ENCODE data around the gene CDKN2B-AS1.

CDKN2B-AS1 gene

DNA sequence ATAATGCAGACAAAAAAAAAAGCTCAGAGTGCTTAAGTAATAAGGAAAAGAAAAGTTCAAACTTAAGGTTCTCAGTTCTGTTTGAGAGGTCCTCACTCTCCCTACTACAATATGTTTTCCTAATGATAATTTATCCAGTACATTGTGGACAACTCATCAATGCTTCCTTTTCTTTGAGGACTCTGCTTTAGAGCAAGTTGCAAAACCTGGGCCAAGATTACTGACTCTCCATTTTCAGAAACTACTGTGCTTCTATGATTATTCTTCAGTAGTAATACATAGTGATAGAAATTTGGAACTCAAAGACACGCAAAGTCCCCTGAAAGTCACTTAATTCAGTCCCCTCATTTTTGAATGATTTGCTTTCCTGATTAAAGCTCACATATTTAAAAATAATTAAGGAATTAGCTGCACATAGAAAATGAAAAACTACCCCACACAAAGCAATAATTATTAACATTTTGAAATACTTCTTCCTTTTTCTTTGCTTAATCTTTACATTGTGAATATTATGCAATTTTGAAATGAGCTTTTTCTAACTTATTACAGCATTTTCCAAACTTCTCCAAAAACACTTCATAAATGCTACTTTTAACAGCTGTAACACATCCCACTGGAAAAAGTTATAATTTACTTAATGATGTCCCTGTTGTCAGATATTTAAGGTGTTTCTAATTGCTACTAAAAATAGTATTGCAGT, 11.6 kb upstream of the CDKN2B-AS1 start:
- DNase-seq (ENCODE audit: low spot score) = no peak

- DNase-seq (ENCODE audit: low spot score) = no peak
These were observed 11.0 kb upstream of the CDKN2B-AS1 start for GRCh38 chr9:21983561-21983935.

DNA sequence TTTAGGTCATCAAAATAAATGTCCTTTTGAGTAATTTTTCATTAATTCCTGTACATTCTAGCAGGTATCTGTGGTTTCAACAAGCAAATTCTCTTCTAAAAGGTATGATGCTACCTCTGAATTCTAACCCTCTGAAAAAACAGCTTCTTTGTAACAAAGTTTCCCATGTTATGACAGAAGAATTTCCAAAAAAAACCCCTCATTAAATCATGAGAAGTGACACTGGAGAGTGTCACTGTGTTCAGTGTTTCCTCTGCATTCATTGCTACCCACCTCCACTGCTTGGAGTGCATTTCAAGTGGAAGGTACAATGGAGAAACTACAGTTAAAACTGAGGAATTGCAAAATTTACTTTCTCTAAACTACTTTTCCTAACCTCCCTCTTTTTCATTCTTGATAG, 10.5 kb upstream of the CDKN2B-AS1 start:
- no peak for DNase-seq (ENCODE audit: low spot score)

DNA sequence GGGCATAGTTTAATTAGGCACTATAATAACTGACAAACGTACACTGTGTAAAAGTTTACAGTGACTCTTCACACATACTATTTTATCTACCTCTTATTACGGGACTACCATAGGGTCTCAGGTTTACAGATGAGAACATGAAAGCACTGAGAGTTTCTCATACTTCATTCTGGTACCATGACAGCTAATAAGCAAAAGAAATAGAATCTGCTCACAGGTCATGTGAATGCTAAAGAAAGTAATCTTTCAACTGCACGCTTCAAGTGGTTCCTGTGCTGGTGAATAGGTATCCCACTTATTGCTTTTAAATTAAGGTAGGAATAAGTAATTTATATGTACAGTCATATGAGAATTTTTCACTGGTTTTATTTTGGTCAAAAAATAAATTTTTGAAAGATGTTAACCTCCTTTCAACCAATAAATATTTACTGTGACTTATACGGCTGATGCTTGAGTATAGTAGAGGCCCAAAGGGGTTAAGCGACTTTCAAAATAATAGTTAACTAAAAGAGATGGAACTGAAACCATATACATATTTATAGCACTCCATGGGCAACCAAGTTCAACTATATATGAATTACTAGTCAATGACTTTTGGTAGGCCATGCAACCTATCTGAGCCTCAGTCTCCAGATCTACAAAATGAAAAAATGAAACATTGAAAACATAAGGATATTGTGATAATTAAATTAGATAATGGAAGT, 8.5 kb upstream of the CDKN2B-AS1 start:
- no peak for DNase-seq (ENCODE audit: low spot score)

DNA sequence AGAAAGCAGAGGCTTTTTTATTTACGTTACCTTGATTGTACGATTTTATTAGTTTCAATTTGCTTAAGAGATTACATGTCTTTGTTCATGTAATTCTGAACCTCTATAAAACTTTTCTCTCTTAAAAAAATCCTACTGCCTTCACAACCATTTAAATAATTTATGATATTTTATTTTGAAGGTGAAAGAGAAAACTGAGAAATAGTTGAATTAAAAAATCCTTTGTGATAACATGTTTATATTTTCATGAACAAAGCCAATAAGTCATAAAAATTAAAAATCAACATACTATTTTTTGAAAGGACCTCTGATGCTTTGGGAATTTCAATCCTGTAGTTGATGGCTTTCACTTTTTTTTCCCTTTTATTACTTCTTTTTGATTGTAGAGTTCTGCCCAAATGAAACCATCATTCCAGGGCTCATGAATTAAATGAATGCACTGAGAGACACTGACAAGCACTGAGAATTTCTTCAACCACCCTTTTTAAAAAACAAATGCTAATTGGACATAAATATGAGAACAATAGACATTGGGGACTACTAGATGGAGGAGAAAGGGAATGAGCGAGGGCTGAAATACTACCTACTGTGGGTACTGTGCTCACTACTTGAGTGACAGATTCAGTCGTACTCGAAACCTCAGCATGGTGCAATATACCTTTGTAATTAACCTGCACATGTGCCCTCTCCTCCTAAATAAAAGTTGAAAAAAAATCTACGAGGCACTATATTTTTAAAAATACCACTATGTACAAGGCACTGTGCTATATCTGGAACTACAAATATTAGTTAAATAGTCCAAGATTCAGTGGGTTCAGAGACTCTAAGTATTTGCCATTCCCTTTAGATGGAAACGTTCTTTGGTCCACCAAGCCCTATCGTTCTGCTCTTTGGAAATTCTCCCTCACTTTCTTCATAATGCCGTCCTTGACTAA, 6.3 kb upstream of the CDKN2B-AS1 start:
- no peak for DNase-seq (ENCODE audit: low spot score)

DNA sequence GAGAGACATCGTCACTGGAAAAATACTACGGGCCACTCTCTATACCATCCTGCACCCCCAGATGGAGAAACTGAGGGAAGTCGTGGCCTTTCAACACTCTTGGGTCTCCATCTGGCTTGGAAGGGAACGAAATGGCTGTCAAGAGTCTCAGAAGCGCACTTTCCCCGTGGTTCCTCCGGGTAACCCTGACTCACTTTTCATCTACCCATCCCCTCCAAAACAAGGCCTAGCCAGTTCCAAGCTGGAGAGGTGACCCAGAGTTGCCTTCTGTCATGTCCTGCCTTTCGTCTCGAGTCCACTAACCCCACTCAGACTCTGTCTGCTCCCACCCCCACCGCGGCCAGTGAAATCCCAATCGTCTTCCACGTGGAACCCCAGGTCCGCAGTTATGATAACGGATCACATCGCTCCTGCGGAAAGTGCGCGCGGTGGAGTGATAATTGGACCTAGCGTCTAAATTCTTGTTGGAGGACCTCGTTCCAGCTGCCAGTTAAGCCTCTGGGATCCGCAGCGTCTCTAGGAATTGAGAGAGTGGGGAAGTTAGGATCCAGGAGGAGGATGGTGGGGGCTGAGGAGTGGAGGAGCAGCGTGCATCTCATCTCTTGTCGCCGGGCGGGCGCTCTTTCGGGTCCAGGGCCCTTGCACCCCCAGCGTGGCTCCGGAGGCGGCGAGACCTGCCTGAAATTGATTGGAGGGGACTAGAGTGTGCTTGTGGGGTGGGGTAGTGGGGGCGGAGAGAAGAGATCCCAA, 5.0 kb upstream of the CDKN2B-AS1 start:
- no peak for DNase-seq (ENCODE audit: low spot score)

DNA sequence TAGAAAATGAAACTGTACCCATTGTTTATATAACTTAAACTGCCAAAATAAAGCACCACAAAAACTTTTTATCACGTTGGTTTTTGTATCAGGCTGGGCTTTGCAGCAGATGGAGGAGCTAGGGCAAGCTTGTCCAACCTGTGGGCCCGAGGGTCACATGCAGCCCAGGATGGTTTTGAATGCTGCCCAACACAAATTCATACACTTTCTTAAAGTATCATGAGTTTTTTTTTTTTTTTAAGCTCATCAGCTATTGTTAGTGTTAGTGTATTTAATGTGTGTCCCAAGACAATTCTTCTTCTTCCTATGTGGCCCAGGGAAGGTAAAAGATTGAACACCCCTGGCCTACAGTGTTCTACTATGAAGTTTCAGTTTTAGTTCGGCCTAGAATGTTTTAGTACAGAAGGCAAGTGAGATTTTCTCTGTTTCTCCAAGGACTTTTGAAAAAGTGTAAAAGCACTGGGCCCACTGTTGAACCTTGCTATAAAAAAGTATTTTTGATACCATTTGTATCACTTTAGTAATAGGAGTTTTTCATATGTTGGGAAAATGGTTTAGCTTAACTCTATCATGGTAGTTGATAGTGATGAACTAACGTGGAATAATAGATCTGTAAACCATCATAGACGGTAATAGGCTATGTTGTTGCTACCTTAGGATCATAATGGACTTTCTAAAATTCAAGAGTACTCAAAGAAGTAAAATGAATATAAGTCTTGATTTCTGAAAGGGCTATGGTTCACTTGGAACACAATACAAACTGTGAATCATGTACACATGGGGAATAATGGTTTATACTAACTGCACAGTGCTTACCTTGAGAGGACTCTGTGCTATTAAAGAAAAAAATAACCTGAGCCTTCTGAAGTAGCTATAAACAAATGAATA, 3.3 kb upstream of the CDKN2B-AS1 start:
- no peak for DNase-seq (ENCODE audit: low spot score)

- no peak for DNase-seq (ENCODE audit: low spot score)
These were observed 1.6 kb upstream of the CDKN2B-AS1 start for GRCh38 chr9:21993007-21993406.

DNA sequence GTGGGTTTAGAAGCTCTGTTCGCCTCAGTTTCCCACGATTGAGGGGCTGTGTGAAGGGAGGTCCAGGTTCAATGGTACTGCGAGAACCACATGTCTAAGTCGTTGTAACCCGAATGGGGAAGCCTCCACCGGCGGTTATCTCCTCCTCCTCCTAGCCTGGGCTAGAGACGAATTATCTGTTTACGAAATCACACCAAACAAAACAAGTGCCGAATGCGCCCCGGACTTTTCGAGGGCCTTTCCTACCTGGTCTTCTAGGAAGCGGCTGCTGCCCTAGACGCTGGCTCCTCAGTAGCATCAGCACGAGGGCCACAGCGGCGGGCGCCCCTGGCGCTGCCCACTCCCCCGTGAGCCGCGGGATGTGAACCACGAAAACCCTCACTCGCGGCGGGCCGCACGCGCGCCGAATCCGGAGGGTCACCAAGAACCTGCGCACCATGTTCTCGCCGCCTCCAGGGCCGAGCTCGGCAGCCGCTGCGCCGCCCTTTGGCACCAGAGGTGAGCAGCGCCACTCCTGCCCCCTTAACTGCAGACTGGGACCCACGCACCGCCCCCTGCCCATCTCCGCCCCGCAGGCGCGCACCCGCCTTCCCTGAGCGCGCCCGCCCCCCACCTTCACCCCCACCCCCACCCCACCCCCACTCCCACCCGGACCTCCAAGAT, 567 bp upstream of the CDKN2B-AS1 start, which contains the start of gene CDKN2A:
Gene CDKN2A (minus strand): TSS at position 500 of the 663 bp plus-strand sequence.
- DNase-seq (ENCODE audit: low spot score) = no peak

DNA sequence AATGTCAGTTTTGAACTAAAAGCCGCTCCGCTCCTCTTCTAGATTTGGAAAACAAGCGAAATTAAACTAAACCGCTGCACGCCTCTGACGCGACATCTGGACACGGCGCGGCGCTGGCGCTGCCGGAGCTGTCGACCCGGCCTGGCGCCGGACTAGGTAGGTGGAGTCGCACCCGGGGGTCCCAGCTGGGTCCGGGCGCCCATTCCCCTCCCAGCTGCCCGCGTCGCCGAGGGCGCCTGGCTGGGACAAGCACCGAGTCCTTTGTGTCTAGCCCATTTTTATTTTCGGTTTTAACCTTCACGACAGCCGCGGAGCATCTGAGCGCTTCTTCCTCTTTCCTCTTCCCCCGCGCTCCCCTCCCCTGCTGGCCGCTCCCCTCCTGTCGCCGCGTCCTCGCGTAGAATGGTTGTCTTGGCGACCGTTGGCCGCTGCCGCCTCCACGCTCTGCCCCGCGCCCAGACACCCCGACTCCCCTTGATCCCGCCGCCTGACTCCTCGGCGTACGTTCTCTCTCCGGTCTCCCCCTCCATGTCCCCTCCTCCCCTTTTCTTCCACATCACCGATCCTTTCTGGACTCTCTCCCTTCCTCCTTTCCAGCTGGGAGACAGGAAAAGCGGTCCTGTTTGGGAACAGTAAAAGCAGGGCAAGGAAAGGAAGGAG, 545 bp downstream of the CDKN2B-AS1 start:
- DNase-seq (ENCODE audit: low spot score) = no peak

GRCh38 chr9:21995666-21996398, 1.2 kb downstream of the CDKN2B-AS1 start:
- no peak for DNase-seq (ENCODE audit: low spot score)

DNA sequence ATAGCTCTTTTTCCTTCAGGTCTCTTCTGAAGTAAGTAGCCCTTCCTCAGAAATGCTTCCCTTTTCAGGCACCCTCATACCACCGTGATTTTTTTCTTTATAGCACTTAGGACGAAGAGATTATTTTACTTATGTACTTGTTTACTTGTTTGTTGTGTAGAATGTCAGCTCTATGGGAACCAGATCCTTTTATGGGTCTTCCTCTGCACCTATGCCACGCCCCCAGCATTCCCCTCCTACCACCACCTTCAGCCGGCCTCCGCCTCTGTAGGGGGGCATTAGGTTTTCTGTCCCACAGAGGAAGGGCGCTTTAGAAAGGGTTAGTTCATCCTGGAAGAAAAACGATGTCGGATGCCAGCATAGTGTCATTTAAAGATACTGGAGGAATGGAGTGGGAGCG, 1.8 kb downstream of the CDKN2B-AS1 start:
- DNase-seq (ENCODE audit: low spot score) = no peak

DNA sequence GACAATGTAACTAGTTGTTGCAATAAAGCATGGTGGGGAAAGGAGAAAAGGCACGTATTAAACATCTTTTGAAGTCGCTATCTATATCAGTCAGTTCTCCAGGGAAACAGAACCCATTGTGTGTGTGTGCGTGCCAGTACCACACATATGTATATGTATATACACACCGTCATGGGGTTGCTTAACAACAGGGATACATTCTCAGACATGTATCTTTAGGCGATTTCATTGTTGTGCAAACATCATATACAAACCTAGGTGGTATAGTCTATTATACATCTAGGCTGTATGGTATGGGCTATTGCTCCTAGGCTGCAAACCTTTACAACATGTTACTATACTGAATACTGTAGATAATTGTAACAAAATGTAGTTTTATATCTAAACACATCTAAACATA, 2.3 kb downstream of the CDKN2B-AS1 start:
- no peak for DNase-seq (ENCODE audit: low spot score)

DNA sequence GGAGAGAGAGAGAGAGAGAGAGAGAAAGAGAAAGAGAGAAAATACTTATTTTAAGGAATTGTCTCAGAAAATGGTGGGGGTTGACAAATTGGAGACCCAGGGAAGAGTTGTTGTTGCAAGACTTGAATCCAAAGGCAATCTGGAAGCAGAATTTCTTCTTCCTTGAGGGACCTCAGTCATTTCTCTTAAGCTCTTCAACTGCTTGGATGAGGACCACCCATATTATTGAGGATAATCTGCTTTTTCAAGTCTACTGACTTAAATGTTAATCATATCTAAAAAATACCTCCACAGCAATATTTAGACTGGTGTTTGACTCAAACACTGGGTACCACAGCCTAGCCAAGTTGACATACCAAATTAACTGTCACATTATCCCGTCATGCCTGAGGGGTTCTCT, 2.9 kb downstream of the CDKN2B-AS1 start:
- no peak for DNase-seq (ENCODE audit: low spot score)

- DNase-seq (ENCODE audit: low spot score) = no peak
These were observed 3.4 kb downstream of the CDKN2B-AS1 start for GRCh38 chr9:21998026-21998425.

DNA sequence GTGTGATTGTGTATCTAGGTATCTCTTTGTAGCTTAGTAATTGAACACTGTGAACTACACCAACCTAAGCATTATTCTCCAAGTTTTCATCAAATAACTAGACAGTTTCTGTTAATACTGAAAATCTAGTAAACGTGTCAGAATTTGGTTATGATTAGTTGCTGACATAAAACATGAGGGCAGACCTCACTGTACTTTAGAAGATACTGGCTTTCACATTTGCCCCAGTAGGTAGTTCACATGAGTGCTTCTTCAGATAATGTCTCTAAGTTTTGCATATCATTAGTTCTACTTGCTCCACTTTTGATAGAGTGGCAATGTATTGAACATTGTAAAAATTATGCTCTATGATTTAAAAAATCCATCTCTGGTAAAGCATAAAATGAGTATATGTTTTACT, 7.4 kb downstream of the CDKN2B-AS1 start:
- DNase-seq (ENCODE audit: low spot score) = no peak

- no peak for DNase-seq (ENCODE audit: low spot score)
These were observed 10.6 kb downstream of the CDKN2B-AS1 start for GRCh38 chr9:22005021-22005701.

Data from cerebellar cortex (tissue), 1 donor.